ENCODE data around the gene ZNF195. TPM values are rescaled to one million over a fixed set of nuclear protein-coding genes. Genes with fewer than 3 reads are reported as not detected.
"Not testable (repeated sequence)": the region's sequence is repeated elsewhere in the genome, so short reads cannot be mapped to it uniquely, and the experiment has no call there.

Gene ZNF195
- polyA plus RNA-seq (ENCODE audit: insufficient read length in 10 of 10), result 10 to 100 TPM; 11.6 to 22.9 (median 18.1) TPM
- long read RNA-seq, donor 1, partial matches to known transcripts, result 0 of 4 reads
- long read RNA-seq, donor 1, other reads (novel, unspliced or antisense), result 0 of 4 reads
- long read RNA-seq, donor 2, partial matches to known transcripts, result 0 of 2 reads
- long read RNA-seq, donor 2, other reads (novel, unspliced or antisense), result 0 of 2 reads
- long read RNA-seq, donor 3, result 0 reads
- long read RNA-seq, donor 4, partial matches to known transcripts, result 0 of 3 reads
- long read RNA-seq, donor 4, other reads (novel, unspliced or antisense), result 0 of 3 reads
- long read RNA-seq, donor 5, partial matches to known transcripts, result 0 of 8 reads
- long read RNA-seq, donor 5, other reads (novel, unspliced or antisense), result 0 of 8 reads
- long read RNA-seq, donor 6, partial matches to known transcripts, result 0 of 4 reads
- long read RNA-seq, donor 6, other reads (novel, unspliced or antisense), result 0 of 4 reads
- long read RNA-seq, donor 7, partial matches to known transcripts, result 0 of 3 reads
- long read RNA-seq, donor 7, other reads (novel, unspliced or antisense), result 0 of 3 reads
- long read RNA-seq, donor 8, partial matches to known transcripts, result 0 of 3 reads
- long read RNA-seq, donor 8, other reads (novel, unspliced or antisense), result 0 of 3 reads
- long read RNA-seq, donor 9, partial matches to known transcripts, result 0 of 1 reads
- long read RNA-seq, donor 9, other reads (novel, unspliced or antisense), result 0 of 1 reads

DNA sequence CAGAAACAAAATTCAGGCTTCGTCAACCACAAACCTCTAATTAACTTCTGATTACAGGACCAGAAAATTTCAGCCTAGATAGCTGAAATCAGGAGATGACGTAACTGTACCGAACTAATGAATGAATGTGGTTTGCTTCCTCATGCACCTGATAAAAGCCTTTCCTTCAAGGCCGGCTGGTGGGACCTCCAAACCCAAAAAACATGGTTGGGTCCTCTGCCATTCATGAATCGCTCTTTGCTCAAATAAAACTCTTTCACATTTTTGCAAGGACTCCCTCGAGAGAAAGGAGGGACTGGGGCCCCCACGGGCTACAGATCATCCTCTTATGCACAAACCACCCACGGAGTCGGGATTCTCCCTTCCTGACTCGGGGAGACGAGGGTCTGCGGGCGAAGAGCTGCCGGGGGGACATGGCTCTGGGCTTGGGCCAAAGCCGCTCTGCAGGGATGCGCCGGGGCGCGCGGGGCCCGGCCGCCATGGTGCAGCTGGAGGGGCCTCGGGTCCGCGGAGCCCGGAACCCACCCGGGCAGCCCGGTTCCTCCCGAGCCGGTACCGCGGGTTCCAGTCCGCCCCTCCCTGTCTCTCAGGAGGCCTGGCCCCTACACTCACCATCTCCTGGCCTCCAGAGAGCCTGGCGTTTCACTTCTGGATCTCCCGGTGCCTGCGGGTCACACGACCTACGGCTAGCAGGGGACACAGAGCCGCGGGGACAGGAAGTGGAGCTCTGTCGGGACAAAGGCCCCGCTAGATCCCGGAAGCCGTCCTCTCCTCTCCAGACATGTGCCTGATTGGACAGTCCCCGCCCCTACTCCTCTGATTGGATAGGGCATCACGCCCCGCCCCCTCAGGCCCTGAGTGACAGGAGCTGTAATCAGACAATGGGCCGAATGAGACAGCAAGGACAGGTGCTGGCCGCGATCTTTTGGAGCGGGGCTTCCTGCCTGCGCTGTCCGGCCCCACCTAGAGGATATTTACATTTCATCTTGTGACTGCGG, at the start of gene ZNF195:
ZNF195 (minus strand) TSS at position 721 of the 998 bp plus-strand sequence; CDS start at position 615, 106 bp downstream.
- peak; percentile 95 to 97 (median 96) for DNase-seq

DNA sequence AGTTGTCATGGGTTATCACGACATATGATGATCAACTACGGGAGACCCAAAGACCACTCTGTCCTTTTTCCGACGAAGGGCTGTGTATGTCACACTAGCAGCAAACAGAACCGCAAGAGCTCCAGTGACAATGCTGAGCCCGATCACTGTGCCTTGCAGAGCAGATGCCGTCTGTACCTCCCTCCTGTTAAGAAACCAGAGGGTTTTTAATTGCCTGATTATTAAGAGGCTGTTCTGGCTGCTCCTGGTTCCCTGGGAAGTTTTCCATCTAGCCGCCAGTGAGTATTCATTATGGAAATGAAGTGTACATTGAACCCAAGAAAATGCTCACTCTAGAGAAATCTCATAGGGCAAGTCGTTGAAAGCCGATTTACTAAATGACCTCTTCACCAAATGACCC, 49.1 kb upstream of the ZNF195 start:
- DNase-seq, result not testable (repeated sequence)

- DNase-seq, result not testable (repeated sequence)
These were observed 47.6 kb upstream of the ZNF195 start for GRCh38 chr11:3426541-3426940.

DNA sequence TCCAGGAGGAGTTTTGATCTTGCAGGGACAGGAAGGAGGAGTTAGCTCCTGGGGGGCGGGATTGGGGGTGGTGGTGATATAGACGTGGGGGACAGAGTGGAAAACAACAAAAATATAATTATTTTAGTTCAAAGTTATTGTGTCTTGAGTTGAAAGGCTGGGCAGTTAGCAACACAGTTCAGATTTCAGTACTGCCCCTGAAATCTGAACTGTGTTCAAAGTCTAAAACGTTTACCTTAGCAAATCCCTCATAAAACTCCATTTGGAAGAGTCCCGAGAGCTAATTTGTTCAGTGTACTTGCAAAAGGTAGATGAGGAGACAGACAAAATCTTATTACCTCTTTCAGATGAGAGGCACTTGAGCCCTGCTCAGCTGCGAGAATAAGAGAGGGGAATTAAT, 45.0 kb upstream of the ZNF195 start:
- DNase-seq, result not testable (repeated sequence)

DNA sequence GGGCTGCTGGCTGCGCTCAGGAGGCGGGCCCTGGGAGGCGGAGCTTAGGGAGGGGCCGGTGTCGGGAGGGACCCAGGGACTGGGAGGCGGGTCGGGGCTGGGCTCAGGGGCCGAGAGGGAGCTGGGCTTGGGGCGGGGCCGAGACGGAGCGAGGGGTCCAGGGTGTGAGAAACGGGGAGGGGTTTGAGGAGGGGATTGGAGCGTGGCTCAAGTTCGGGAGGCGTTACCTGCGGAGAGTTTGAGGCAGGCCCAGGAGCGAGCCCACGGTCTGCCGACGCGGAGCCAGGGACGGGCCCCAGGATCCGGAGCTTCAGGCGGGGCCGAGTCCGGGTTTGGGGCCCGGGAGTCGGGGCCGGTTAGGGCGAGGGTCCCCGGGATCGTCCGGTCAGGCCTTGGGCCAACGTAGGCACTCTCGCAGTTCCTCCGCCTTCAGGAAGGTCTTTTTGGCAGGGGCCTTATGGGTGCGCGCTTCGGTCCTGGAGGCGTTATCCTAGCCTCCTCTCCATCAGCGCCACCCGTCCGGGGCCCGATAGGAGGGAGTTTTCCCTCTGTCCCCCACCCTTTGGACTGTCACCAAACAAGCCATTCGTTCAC, 44.3 kb upstream of the ZNF195 start:
- not testable (repeated sequence) for DNase-seq

- DNase-seq, result peak; percentile 95 to 97 (median 95)
These were observed 43.6 kb upstream of the ZNF195 start for GRCh38 chr11:3422380-3423137.

- peak; percentile 20 to 68 (median 34) for DNase-seq
These were observed 42.8 kb upstream of the ZNF195 start for GRCh38 chr11:3421608-3422379.

DNA sequence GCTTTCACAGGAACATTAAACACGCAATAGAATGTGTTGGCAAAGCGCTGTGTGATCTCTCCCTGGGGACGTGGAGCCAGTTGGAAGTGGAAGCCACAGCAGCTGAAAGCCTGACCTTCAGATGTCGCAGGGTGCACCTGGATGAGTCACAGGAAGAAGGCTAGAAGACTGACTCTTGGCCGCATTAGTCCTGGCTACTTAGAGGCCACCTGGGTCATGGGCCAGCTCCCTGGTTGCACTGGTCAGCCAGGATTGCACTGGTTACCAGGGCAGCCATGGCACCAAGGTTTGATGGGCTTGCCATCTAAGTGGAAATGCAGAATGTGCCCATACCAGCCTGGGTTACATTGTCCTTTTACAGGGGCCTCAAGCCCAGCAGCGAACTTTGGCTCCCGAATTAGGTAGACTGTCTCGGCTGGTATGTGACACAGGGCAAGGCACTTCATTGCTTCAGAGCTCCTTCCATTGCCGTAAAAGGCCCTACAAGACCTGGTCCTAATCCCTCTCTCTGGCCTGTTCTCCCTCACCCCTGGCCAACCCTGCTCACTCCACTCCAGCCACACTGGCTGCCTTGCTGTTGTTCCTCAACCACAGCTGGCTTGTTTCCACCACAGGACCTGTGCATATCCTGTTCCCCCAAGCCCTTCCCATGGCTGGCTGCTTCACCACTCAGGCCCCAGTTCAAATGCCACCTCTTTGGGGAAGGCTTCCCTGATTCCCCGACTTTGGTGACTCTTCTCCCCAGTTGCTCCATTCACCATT, 41.5 kb upstream of the ZNF195 start:
- DNase-seq, result not testable (repeated sequence)

DNA sequence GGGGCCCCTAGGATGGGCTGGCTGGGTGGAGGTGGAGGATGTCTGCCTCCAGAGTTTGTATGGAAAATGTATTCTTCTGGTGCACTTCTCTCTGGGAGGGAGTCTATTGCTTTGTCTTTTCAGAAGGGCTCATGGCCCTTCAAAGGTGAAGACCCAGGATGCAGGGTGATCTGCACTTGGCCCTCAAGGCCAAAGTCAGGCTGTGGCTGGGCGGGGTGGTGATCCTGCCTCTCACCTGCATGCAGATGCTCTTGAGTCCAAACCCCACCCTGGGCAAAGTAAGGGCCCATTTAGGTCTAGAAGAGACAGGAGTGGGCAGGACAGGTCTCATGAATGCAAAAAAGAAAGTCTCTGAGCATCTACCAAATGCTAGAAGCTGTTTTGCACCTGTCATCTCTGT, 40.5 kb upstream of the ZNF195 start:
- not testable (repeated sequence) for DNase-seq

GRCh38 chr11:3417047-3417446, 38.1 kb upstream of the ZNF195 start:
- peak in 2 of 3 donors; percentile 29 to 54 for DNase-seq

DNA sequence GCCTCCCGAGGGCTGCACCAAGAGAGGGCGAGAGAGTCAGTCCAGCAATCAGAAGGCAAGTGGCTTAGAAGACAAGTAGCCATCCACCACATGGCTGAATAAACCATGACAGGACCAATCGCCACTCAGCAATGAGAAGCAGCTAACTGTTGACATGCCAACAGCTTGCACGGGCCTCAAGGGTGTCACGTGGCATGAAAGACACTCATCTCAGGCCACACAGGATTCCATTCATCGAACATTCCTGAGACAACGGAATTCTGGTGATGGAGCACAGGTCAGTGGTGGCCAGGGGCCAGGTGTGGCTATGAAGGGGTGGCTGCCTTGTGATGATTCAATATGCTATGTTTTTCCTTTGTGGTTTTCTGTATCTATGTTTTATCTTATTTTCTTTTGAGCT, 36.4 kb upstream of the ZNF195 start:
- DNase-seq, result not testable (repeated sequence)

GRCh38 chr11:3413666-3414065, 34.7 kb upstream of the ZNF195 start:
- DNase-seq, result not testable (repeated sequence)

DNA sequence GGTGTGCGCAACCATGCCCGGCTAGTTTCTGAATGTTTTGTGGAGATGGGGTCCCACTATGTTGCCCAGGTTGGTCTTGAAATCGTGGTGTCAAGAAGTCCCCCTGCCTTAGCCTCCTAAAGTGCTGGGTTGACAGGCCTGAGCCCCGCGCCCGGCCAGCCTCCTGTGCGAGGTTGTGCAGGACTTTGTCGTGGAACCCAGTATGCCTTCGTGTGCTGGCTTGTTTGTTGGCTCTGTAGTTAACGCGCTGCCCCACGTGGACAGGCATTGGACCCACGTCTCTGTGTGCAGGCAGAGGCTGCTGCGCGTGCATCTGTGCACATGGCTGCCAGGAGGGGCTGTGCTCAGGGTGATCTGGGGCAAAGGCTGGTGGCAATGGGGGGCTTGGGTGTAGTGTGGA, 33.9 kb upstream of the ZNF195 start:
- no peak for DNase-seq

GRCh38 chr11:3408722-3409121, 29.8 kb upstream of the ZNF195 start:
- peak; percentile 32 to 59 (median 53) for DNase-seq

GRCh38 chr11:3408058-3408605, 29.2 kb upstream of the ZNF195 start:
- not testable (repeated sequence) for DNase-seq

DNA sequence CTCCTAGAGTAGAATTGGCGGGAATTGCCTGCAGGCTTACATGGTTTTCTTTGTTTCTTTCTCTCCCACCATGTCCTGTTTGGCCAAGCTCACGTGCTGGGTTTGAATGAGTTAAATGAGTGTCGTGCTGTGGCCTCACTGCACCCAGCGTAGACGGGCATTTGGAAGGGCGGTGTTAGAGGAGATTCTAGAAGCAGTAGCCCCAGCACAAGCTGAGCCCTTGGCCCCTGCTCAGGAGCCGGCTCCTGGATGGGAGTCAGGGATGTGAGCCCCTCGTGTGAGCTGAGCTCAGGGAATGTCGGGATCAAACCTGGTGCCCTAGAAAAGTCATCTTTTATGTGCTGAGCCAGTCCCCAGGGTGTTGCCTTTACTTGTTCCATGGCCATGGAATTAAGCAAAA, 28.0 kb upstream of the ZNF195 start:
- not testable (repeated sequence) for DNase-seq

- not testable (repeated sequence) for DNase-seq
These were observed 27.4 kb upstream of the ZNF195 start for GRCh38 chr11:3406223-3406875.

All from muscle of back (tissue), 13 donors.